Mesendoderm (in vitro differentiated cells): Measurements from ENCODE around the gene HMCN1.

Experiments
- DNase-seq: peaks from one replicate; pipeline ENCODE4 v3.0.0; 2013
- H2AK5ac ChIP-seq: 2 replicates; pipeline ENCODE4 v1.6.1; 2013; ENCODE audit warnings: low read length, inconsistent platforms
- H2BK120ac ChIP-seq: 2 replicates; pipeline ENCODE4 v1.6.1; 2013; ENCODE audit warnings: low read depth, mild to moderate bottlenecking, low read length, moderate library complexity, mixed read lengths
- H2BK15ac ChIP-seq: replicated peaks from 2 replicates; pipeline ENCODE4 v1.6.1; 2013; ENCODE audit warnings: low read depth, mild to moderate bottlenecking, moderate library complexity
- H2BK5ac ChIP-seq: 2 replicates; pipeline ENCODE4 v1.6.1; 2013; ENCODE audit warnings: low read length, inconsistent platforms
- H3K18ac ChIP-seq: 2 replicates; pipeline ENCODE4 v1.6.1; 2013; ENCODE audit warnings: mild to moderate bottlenecking, low read length, mixed read lengths
- H3K23ac ChIP-seq: one replicate; pipeline ENCODE4 v1.6.1; 2013; ENCODE audit warnings: low read length
- H3K27ac ChIP-seq: 2 replicates; pipeline ENCODE4 v1.5.1; 2013; ENCODE audit warnings: low read depth, mild to moderate bottlenecking, inconsistent platforms, low read length, moderate library complexity
- H3K27me3 ChIP-seq: 2 replicates; pipeline ENCODE4 v1.6.1; 2013; ENCODE audit warnings: low read length, control low read depth, mild to moderate bottlenecking, inconsistent platforms; ENCODE audit not compliant: insufficient read depth, poor library complexity
- H3K36me3 ChIP-seq: 2 replicates; pipeline ENCODE4 v1.6.1; 2013; ENCODE audit warnings: low read length, inconsistent platforms; ENCODE audit not compliant: control insufficient read depth, insufficient read depth
- H3K4ac ChIP-seq: one replicate; pipeline ENCODE4 v1.6.1; 2013; ENCODE audit warnings: low read depth, mild to moderate bottlenecking, low read length, moderate library complexity
- H3K4me1 ChIP-seq: 2 replicates; pipeline ENCODE4 v1.6.1; 2013; ENCODE audit warnings: low read depth, low read length, inconsistent platforms; ENCODE audit not compliant: control insufficient read depth
- H3K4me2 ChIP-seq: 2 replicates; pipeline ENCODE4 v1.6.1; 2013; ENCODE audit warnings: low read length
- H3K4me3 ChIP-seq: 2 replicates; pipeline ENCODE4 v1.5.1; 2013; ENCODE audit warnings: mild to moderate bottlenecking, low read length
- H3K56ac ChIP-seq: one replicate; pipeline ENCODE4 v1.6.1; 2013; ENCODE audit warnings: low read length
- H3K79me1 ChIP-seq: 2 replicates; pipeline ENCODE4 v1.6.1; 2013; ENCODE audit warnings: low read length, inconsistent platforms
- H3K79me2 ChIP-seq: 2 replicates; pipeline ENCODE4 v1.6.1; 2013; ENCODE audit warnings: mild to moderate bottlenecking, low read length; ENCODE audit not compliant: control insufficient read depth, insufficient read depth
- H3K9ac ChIP-seq: 2 replicates; pipeline ENCODE4 v1.6.1; 2013; ENCODE audit warnings: low read length, inconsistent platforms
- H4K5ac ChIP-seq: one replicate; pipeline ENCODE4 v1.6.1; 2013; ENCODE audit warnings: low read length
- H4K8ac ChIP-seq: one replicate; pipeline ENCODE4 v1.6.1; 2013; ENCODE audit warnings: low read depth, mild to moderate bottlenecking, control low read depth, low read length, moderate library complexity
- WGBS: extraction: QIAGEN DNeasy Blood & Tissue Kit; methylation state at CpG from one replicate; pipeline ENCODE4 v1.1.7; 2013; ENCODE audit warnings: low lambda C conversion rate, missing lambda C conversion rate; ENCODE audit not compliant: insufficient coverage; ENCODE audit errors: extremely low coverage; 5-methylcytosine and 5-hydroxymethylcytosine counted together

HMCN1 gene

GRCh38 chr1:185808631-185809030 lies 74.4 kb downstream of the HMCN1 start:
- no peak overlapping the region for H3K27ac ChIP-seq
- no peaks in the 10 kb centered on the region for H3K27me3 ChIP-seq
- H2BK120ac ChIP-seq: no peak overlapping the region
- no peak overlapping the region for H2AK5ac ChIP-seq
- no peaks in the 10 kb centered on the region for H3K36me3 ChIP-seq
- no peak overlapping the region for H3K4me2 ChIP-seq
- H3K56ac ChIP-seq: no peak overlapping the region
- no peak overlapping the region for H3K4ac ChIP-seq
- H4K5ac ChIP-seq: no peak overlapping the region
- no peaks in the 10 kb centered on the region for H3K4me1 ChIP-seq
- no peak overlapping the region for H2BK5ac ChIP-seq
- no peak for DNase-seq
- no peak overlapping the region for H3K4me3 ChIP-seq
- H2BK15ac ChIP-seq: no peak overlapping the region
- H3K9ac ChIP-seq: no peak overlapping the region
- WGBS: no CpG with 5 or more reads among the region's 1 CpG
- no peaks in the 10 kb centered on the region for H3K79me2 ChIP-seq
- H3K23ac ChIP-seq: no peak overlapping the region
- H3K18ac ChIP-seq: no peak overlapping the region
- no peaks in the 10 kb centered on the region for H3K79me1 ChIP-seq
- no peak overlapping the region for H4K8ac ChIP-seq

- H3K79me2 ChIP-seq: no peaks in the 10 kb centered on the region
- H3K79me1 ChIP-seq: no peaks in the 10 kb centered on the region
- no peaks in the 10 kb centered on the region for H3K4me1 ChIP-seq
- no peaks in the 10 kb centered on the region for H3K36me3 ChIP-seq
- no peak overlapping the region for H3K4me3 ChIP-seq
- no peak overlapping the region for H3K9ac ChIP-seq
- H2BK15ac ChIP-seq: no peak overlapping the region
- no peak overlapping the region for H4K8ac ChIP-seq
- H4K5ac ChIP-seq: no peak overlapping the region
- no peak overlapping the region for H2BK120ac ChIP-seq
- H2BK5ac ChIP-seq: no peak overlapping the region
- WGBS: no CpG with 5 or more reads among the region's 3 CpGs
- H3K23ac ChIP-seq: no peak overlapping the region
- H3K27me3 ChIP-seq: no peaks in the 10 kb centered on the region
- no peak overlapping the region for H3K27ac ChIP-seq
- no peak overlapping the region for H2AK5ac ChIP-seq
- H3K4me2 ChIP-seq: no peak overlapping the region
- no peak overlapping the region for H3K18ac ChIP-seq
- peak; percentile 51 for DNase-seq
- H3K56ac ChIP-seq: no peak overlapping the region
- H3K4ac ChIP-seq: no peak overlapping the region
These were observed 77.0 kb downstream of the HMCN1 start for GRCh38 chr1:185811073-185811709.

DNA sequence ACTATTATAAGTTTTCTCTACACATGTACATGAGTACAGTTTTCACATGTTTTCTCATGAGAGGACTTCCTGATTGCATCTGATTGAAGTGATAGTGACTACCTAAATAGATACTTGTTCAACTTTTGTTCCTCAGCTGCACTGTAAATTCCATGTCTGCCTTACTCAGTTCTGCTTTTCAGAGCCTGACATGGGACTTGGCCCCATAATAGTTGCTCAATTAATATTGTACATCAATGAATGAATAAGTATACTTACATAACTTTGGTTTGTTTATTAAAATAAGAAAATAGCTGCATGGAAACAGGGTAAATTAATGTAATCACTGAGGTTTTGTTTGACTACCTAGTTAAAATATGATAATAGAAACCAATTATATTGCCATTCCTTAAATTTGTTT lies 78.7 kb downstream of the HMCN1 start:
- no peaks in the 10 kb centered on the region for H3K36me3 ChIP-seq
- no peak for DNase-seq
- H3K4me1 ChIP-seq: no peaks in the 10 kb centered on the region
- H3K56ac ChIP-seq: no peak overlapping the region
- no peak overlapping the region for H4K8ac ChIP-seq
- H3K9ac ChIP-seq: no peak overlapping the region
- H3K27ac ChIP-seq: no peak overlapping the region
- no peak overlapping the region for H3K4me3 ChIP-seq
- no peaks in the 10 kb centered on the region for H3K27me3 ChIP-seq
- H2BK5ac ChIP-seq: no peak overlapping the region
- no peak overlapping the region for H3K23ac ChIP-seq
- H2BK120ac ChIP-seq: no peak overlapping the region
- H2BK15ac ChIP-seq: no peak overlapping the region
- no peaks in the 10 kb centered on the region for H3K79me2 ChIP-seq
- no peak overlapping the region for H3K4ac ChIP-seq
- no peak overlapping the region for H4K5ac ChIP-seq
- no peak overlapping the region for H3K4me2 ChIP-seq
- no peak overlapping the region for H2AK5ac ChIP-seq
- no peak overlapping the region for H3K18ac ChIP-seq
- H3K79me1 ChIP-seq: no peaks in the 10 kb centered on the region

GRCh38 chr1:185813401-185813979 lies 79.3 kb downstream of the HMCN1 start:
- Histone ChIP-seq H3K56ac (no peak overlapping the region), H3K9ac (no peak overlapping the region), H3K4me3 (no peak overlapping the region), H3K4me1 (no peaks in the 10 kb centered on the region), H3K23ac (no peak overlapping the region), H3K4me2 (no peak overlapping the region), H3K36me3 (no peaks in the 10 kb centered on the region), H3K27ac (no peak overlapping the region), H4K5ac (no peak overlapping the region), H3K18ac (no peak overlapping the region), H3K27me3 (no peaks in the 10 kb centered on the region), H2BK15ac (no peak overlapping the region), H4K8ac (no peak overlapping the region), H3K79me1 (no peaks in the 10 kb centered on the region), H2BK120ac (no peak overlapping the region), H3K79me2 (no peaks in the 10 kb centered on the region), H2BK5ac (no peak overlapping the region), H3K4ac (no peak overlapping the region), H2AK5ac (no peak overlapping the region)
- WGBS: no CpG with 5 or more reads among the region's 2 CpGs
- DNase-seq: peak; percentile 67

- H3K27me3 ChIP-seq: no peaks in the 10 kb centered on the region
- no peak overlapping the region for H2AK5ac ChIP-seq
- no peak overlapping the region for H4K8ac ChIP-seq
- H3K56ac ChIP-seq: no peak overlapping the region
- H3K79me2 ChIP-seq: no peaks in the 10 kb centered on the region
- no peak for DNase-seq
- no peak overlapping the region for H3K27ac ChIP-seq
- H3K18ac ChIP-seq: no peak overlapping the region
- H2BK15ac ChIP-seq: no peak overlapping the region
- no peak overlapping the region for H3K4me3 ChIP-seq
- no peaks in the 10 kb centered on the region for H3K36me3 ChIP-seq
- no peak overlapping the region for H4K5ac ChIP-seq
- H3K4ac ChIP-seq: no peak overlapping the region
- H3K4me1 ChIP-seq: no peaks in the 10 kb centered on the region
- no peak overlapping the region for H3K9ac ChIP-seq
- H2BK5ac ChIP-seq: no peak overlapping the region
- H3K23ac ChIP-seq: no peak overlapping the region
- H3K4me2 ChIP-seq: no peak overlapping the region
- H2BK120ac ChIP-seq: no peak overlapping the region
- no peaks in the 10 kb centered on the region for H3K79me1 ChIP-seq
- WGBS: no CpG with 5 or more reads among the region's 1 CpG
These were observed 82.3 kb downstream of the HMCN1 start for GRCh38 chr1:185816460-185816859.

GRCh38 chr1:185819798-185820197 lies 85.6 kb downstream of the HMCN1 start:
- Histone ChIP-seq H3K36me3 (no peaks in the 10 kb centered on the region), H3K56ac (no peak overlapping the region), H4K8ac (no peak overlapping the region), H2BK15ac (no peak overlapping the region), H3K27me3 (no peaks in the 10 kb centered on the region), H3K23ac (no peak overlapping the region), H3K27ac (no peak overlapping the region), H3K18ac (no peak overlapping the region), H3K9ac (no peak overlapping the region), H4K5ac (no peak overlapping the region), H2BK5ac (no peak overlapping the region), H3K4me3 (no peak overlapping the region), H3K4ac (no peak overlapping the region), H3K4me2 (no peak overlapping the region), H2BK120ac (no peak overlapping the region), H3K4me1 (no peaks in the 10 kb centered on the region), H2AK5ac (no peak overlapping the region), H3K79me2 (no peaks in the 10 kb centered on the region), H3K79me1 (no peaks in the 10 kb centered on the region)
- no peak for DNase-seq
